ENCODE data around the gene ABHD6. TPM values are rescaled to one million over a fixed set of nuclear protein-coding genes. Genes with fewer than 3 reads are reported as not detected.
"Not testable (repeated sequence)": the region's sequence is repeated elsewhere in the genome, so short reads cannot be mapped to it uniquely, and the experiment has no call there.

The ABHD6 gene
- total RNA-seq, 1 donor from 2014 or later: 6.1 TPM

DNA sequence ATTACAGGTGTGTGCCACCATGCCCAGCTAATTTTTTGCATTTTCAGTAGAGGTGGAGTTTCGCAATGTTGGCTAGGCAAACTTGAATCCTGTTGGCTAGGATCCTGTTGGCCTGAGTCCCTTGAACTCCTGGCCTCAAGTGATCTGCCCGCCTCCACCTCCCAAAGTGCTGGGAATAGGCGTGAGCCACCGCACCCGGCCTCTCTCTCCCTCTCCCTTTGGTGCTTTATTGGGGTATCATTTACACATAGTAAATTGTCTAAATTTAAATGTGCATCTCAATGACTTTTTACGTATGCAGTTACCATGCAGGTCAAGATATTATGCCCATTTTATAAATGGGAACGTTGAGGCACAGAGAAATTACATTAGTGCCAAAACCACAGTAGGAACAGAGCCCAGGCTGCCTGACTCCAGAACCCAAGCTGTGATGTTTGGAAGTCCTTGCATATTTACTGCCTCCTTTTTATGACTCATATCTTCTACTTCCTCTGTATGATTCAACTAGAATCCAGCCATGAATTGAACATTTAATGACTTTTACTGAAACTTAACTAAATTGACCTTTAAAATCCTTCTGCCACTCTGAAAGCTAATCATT is 34.4 kb downstream of the ABHD6 start:
- no peaks in the 10 kb centered on the region for H3K9me3 Mint-ChIP-seq (ENCODE audit: low read depth)
- peaks cover 17% of the 10 kb centered on the region for H3K36me3 Mint-ChIP-seq (ENCODE audit: insufficient read depth)
- no peak overlapping the region for H3K4me3 Mint-ChIP-seq (ENCODE audit: low read depth)
- H3K27ac Mint-ChIP-seq: no peak overlapping the region
- no peak for DNase-seq (ENCODE audit: low spot score, unreplicated experiment)
- TF ChIP-seq, protein P1, sequence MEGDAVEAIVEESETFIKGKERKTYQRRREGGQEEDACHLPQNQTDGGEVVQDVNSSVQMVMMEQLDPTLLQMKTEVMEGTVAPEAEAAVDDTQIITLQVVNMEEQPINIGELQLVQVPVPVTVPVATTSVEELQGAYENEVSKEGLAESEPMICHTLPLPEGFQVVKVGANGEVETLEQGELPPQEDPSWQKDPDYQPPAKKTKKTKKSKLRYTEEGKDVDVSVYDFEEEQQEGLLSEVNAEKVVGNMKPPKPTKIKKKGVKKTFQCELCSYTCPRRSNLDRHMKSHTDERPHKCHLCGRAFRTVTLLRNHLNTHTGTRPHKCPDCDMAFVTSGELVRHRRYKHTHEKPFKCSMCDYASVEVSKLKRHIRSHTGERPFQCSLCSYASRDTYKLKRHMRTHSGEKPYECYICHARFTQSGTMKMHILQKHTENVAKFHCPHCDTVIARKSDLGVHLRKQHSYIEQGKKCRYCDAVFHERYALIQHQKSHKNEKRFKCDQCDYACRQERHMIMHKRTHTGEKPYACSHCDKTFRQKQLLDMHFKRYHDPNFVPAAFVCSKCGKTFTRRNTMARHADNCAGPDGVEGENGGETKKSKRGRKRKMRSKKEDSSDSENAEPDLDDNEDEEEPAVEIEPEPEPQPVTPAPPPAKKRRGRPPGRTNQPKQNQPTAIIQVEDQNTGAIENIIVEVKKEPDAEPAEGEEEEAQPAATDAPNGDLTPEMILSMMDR (IDR thresholded peaks at IDR 0.05; ENCODE audit: unreplicated experiment): no peak
- H3K27me3 Mint-ChIP-seq: no peaks in the 10 kb centered on the region
- H3K4me1 Mint-ChIP-seq (ENCODE audit: low read depth): no peaks in the 10 kb centered on the region

GRCh38 chr3:58272891-58273290 is 35.3 kb downstream of the ABHD6 start:
- no peak for DNase-seq (ENCODE audit: low spot score, unreplicated experiment)
- TF ChIP-seq, protein P1 (IDR thresholded peaks at IDR 0.05; ENCODE audit: unreplicated experiment): no peak
- Mint-ChIP-seq H3K36me3 (ENCODE audit: insufficient read depth) (peaks cover 23% of the 10 kb centered on the region), H3K27ac (no peak overlapping the region), H3K4me1 (ENCODE audit: low read depth) (no peaks in the 10 kb centered on the region), H3K9me3 (ENCODE audit: low read depth) (no peaks in the 10 kb centered on the region), H3K4me3 (ENCODE audit: low read depth) (no peak overlapping the region), H3K27me3 (no peaks in the 10 kb centered on the region)

DNA sequence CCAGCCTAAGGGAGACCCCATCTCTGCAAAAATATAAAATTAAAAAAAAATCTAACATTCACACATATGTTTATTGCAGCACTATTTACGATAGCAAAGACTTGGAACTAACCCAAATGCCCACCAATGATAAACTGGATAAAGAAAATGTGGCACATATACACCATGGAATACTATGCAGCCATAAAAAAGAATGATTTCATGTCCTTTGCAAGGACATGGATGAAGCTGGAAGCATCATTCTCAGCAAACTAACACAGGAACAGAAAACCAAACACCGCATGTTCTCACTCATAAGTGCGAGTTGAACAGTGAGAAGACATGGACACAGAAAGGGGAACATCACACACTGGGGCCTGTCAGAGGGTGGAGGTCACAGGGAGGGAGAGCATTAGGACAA is 35.8 kb downstream of the ABHD6 start:
- DNase-seq (ENCODE audit: low spot score, unreplicated experiment); H3K4me1 Mint-ChIP-seq (ENCODE audit: low read depth); H3K27me3 Mint-ChIP-seq; H3K4me3 Mint-ChIP-seq (ENCODE audit: low read depth); H3K27ac Mint-ChIP-seq; H3K9me3 Mint-ChIP-seq (ENCODE audit: low read depth): not testable (repeated sequence)
- peaks cover 25% of the 10 kb centered on the region for H3K36me3 Mint-ChIP-seq (ENCODE audit: insufficient read depth)

- Mint-ChIP-seq H3K9me3 (ENCODE audit: low read depth) (no peaks in the 10 kb centered on the region), H3K4me3 (ENCODE audit: low read depth) (no peak overlapping the region), H3K4me1 (ENCODE audit: low read depth) (no peaks in the 10 kb centered on the region), H3K27ac (no peak overlapping the region), H3K36me3 (ENCODE audit: insufficient read depth) (peaks cover 31% of the 10 kb centered on the region), H3K27me3 (no peaks in the 10 kb centered on the region)
- no peak for DNase-seq (ENCODE audit: low spot score, unreplicated experiment)
- TF ChIP-seq, protein P1 (IDR thresholded peaks at IDR 0.05; ENCODE audit: unreplicated experiment): no peak
Measured at GRCh38 chr3:58274027-58274614, 36.5 kb downstream of the ABHD6 start.

- H3K9me3 Mint-ChIP-seq (ENCODE audit: low read depth): no peaks in the 10 kb centered on the region
- no peaks in the 10 kb centered on the region for H3K4me1 Mint-ChIP-seq (ENCODE audit: low read depth)
- peaks cover 32% of the 10 kb centered on the region for H3K36me3 Mint-ChIP-seq (ENCODE audit: insufficient read depth)
- no peaks in the 10 kb centered on the region for H3K27me3 Mint-ChIP-seq
- no peak for DNase-seq (ENCODE audit: low spot score, unreplicated experiment)
- TF ChIP-seq, protein P1 (IDR thresholded peaks at IDR 0.05; ENCODE audit: unreplicated experiment): no peak
- H3K27ac Mint-ChIP-seq: no peak overlapping the region
- no peak overlapping the region for H3K4me3 Mint-ChIP-seq (ENCODE audit: low read depth)
Measured at GRCh38 chr3:58281069-58281468, 43.5 kb downstream of the ABHD6 start.

- H3K9me3 Mint-ChIP-seq (ENCODE audit: low read depth): no peaks in the 10 kb centered on the region
- no peaks in the 10 kb centered on the region for H3K4me1 Mint-ChIP-seq (ENCODE audit: low read depth)
- H3K27ac Mint-ChIP-seq: no peak overlapping the region
- H3K4me3 Mint-ChIP-seq (ENCODE audit: low read depth): no peak overlapping the region
- no peak for DNase-seq (ENCODE audit: low spot score, unreplicated experiment)
- peaks cover 9% of the 10 kb centered on the region for H3K36me3 Mint-ChIP-seq (ENCODE audit: insufficient read depth)
- H3K27me3 Mint-ChIP-seq: no peaks in the 10 kb centered on the region
- TF ChIP-seq, protein P1 (IDR thresholded peaks at IDR 0.05; ENCODE audit: unreplicated experiment): no peak
Measured at GRCh38 chr3:58285334-58285733, 47.7 kb downstream of the ABHD6 start.

All from progenitor cell of endocrine pancreas (in vitro differentiated cells).